Stomach smooth muscle (tissue), 2 donors: ENCODE data around the gene TMEM248.

ENCODE experiments used
- H3K27ac ChIP-seq: one replicate; pipeline ENCODE4 v1.7.0; 2013; ENCODE audit warnings: mild to moderate bottlenecking, low read length, inconsistent platforms
- H3K27me3 ChIP-seq, 2 donors: one replicate each; pipeline ENCODE4 v1.7.0; 2013; ENCODE audit warnings: low read length in 2 of 2; ENCODE audit not compliant: insufficient read depth in 2 of 2, control insufficient read depth in 1 of 2
- H3K36me3 ChIP-seq, 2 donors: one replicate each; pipeline ENCODE4 v1.7.0; 2013; ENCODE audit warnings: low read length in 2 of 2; ENCODE audit not compliant: control insufficient read depth in 2 of 2, insufficient read depth in 2 of 2
- H3K4me1 ChIP-seq: one replicate; pipeline ENCODE4 v1.7.0; 2013; ENCODE audit warnings: low read length; ENCODE audit not compliant: control insufficient read depth, insufficient read depth
- H3K4me3 ChIP-seq, 2 donors: one replicate each; pipeline ENCODE4 v1.7.0; 2013; ENCODE audit warnings: low read length in 2 of 2
- H3K9ac ChIP-seq, 2 donors: one replicate each; pipeline ENCODE4 v1.7.0; 2013; ENCODE audit warnings: low read length in 2 of 2, mild to moderate bottlenecking in 1 of 2
- H3K9me3 ChIP-seq, 2 donors: one replicate each; pipeline ENCODE4 v1.7.0; 2013; ENCODE audit warnings: low read length in 2 of 2; ENCODE audit not compliant: control insufficient read depth in 2 of 2
- donor health status: healthy.
- donor health status: Pancreatic carcinoma.

TMEM248 gene

GRCh38 chr7:66894463-66895080 is 26.5 kb upstream of the TMEM248 start:
- Histone ChIP-seq H3K9ac (no peak overlapping the region), H3K36me3 (peaks cover 2 to 5% of the 10 kb centered on the region in 2 donors), H3K4me1 (no peaks in the 10 kb centered on the region), H3K9me3 (no peaks in the 10 kb centered on the region), H3K27me3 (no peaks in the 10 kb centered on the region), H3K4me3 (no peak overlapping the region), H3K27ac (no peak overlapping the region)

GRCh38 chr7:66896441-66896840 is 24.6 kb upstream of the TMEM248 start:
- Histone ChIP-seq H3K27ac (no peak overlapping the region), H3K9me3 (no peaks in the 10 kb centered on the region), H3K4me3 (no peak overlapping the region), H3K36me3 (peaks cover 2 to 8% of the 10 kb centered on the region in 2 donors), H3K4me1 (no peaks in the 10 kb centered on the region), H3K9ac (no peak overlapping the region), H3K27me3 (no peaks in the 10 kb centered on the region)

GRCh38 chr7:66899552-66900280 is 21.3 kb upstream of the TMEM248 start:
- H3K4me1 ChIP-seq, result no peaks in the 10 kb centered on the region
- no peaks in the 10 kb centered on the region for H3K27me3 ChIP-seq
- H3K9me3 ChIP-seq, result no peaks in the 10 kb centered on the region
- H3K4me3 ChIP-seq, result no peak overlapping the region
- H3K9ac ChIP-seq, result no peak overlapping the region
- H3K27ac ChIP-seq, result no peak overlapping the region
- peaks cover 0 to 9% of the 10 kb centered on the region in 2 donors for H3K36me3 ChIP-seq

- H3K4me1 ChIP-seq, result no peaks in the 10 kb centered on the region
- H3K27me3 ChIP-seq, result no peaks in the 10 kb centered on the region
- no peaks in the 10 kb centered on the region for H3K9me3 ChIP-seq
- H3K9ac ChIP-seq, result no peak overlapping the region
- peaks cover 0 to 9% of the 10 kb centered on the region in 2 donors for H3K36me3 ChIP-seq
- no peak overlapping the region for H3K27ac ChIP-seq
- H3K4me3 ChIP-seq, result no peak overlapping the region
Observed at GRCh38 chr7:66901941-66902843, 18.8 kb upstream of the TMEM248 start.

GRCh38 chr7:66902844-66903180 is 18.2 kb upstream of the TMEM248 start:
- no peak overlapping the region for H3K27ac ChIP-seq
- H3K27me3 ChIP-seq, result no peaks in the 10 kb centered on the region
- peaks cover 0 to 9% of the 10 kb centered on the region in 2 donors for H3K36me3 ChIP-seq
- H3K9ac ChIP-seq, result no peak overlapping the region
- no peaks in the 10 kb centered on the region for H3K4me1 ChIP-seq
- no peaks in the 10 kb centered on the region for H3K9me3 ChIP-seq
- H3K4me3 ChIP-seq, result no peak overlapping the region

- no peak overlapping the region for H3K27ac ChIP-seq
- H3K4me1 ChIP-seq, result no peaks in the 10 kb centered on the region
- H3K9me3 ChIP-seq, result no peaks in the 10 kb centered on the region
- H3K27me3 ChIP-seq, result no peaks in the 10 kb centered on the region
- peaks cover 0 to 9% of the 10 kb centered on the region in 2 donors for H3K36me3 ChIP-seq
- H3K4me3 ChIP-seq, result no peak overlapping the region
- H3K9ac ChIP-seq, result no peak overlapping the region
Observed at GRCh38 chr7:66903360-66904062, 17.5 kb upstream of the TMEM248 start.

GRCh38 chr7:66904063-66904593 is 16.9 kb upstream of the TMEM248 start:
- Histone ChIP-seq H3K36me3 (peaks cover 0 to 7% of the 10 kb centered on the region in 2 donors), H3K27ac (no peak overlapping the region), H3K4me1 (no peaks in the 10 kb centered on the region), H3K4me3 (no peak overlapping the region), H3K27me3 (no peaks in the 10 kb centered on the region), H3K9me3 (no peaks in the 10 kb centered on the region), H3K9ac (no peak overlapping the region)

- Histone ChIP-seq H3K4me1 (no peaks in the 10 kb centered on the region), H3K27ac (no peak overlapping the region), H3K36me3 (peaks cover 0 to 4% of the 10 kb centered on the region in 2 donors), H3K4me3 (no peak overlapping the region), H3K9me3 (no peaks in the 10 kb centered on the region), H3K27me3 (no peaks in the 10 kb centered on the region), H3K9ac (no peak overlapping the region)
Observed at GRCh38 chr7:66905278-66905677, 15.7 kb upstream of the TMEM248 start.

- Histone ChIP-seq H3K9me3 (no peaks in the 10 kb centered on the region), H3K4me3 (no peak overlapping the region), H3K9ac (no peak overlapping the region), H3K36me3 (peaks cover 0 to 4% of the 10 kb centered on the region in 2 donors), H3K4me1 (no peaks in the 10 kb centered on the region), H3K27me3 (no peaks in the 10 kb centered on the region), H3K27ac (no peak overlapping the region)
Observed at GRCh38 chr7:66905689-66906088, 15.3 kb upstream of the TMEM248 start.

- no peak overlapping the region for H3K9ac ChIP-seq
- H3K4me1 ChIP-seq, result no peaks in the 10 kb centered on the region
- no peaks in the 10 kb centered on the region for H3K9me3 ChIP-seq
- H3K36me3 ChIP-seq, result no peaks in the 10 kb centered on the region
- H3K27me3 ChIP-seq, result no peaks in the 10 kb centered on the region
- H3K4me3 ChIP-seq, result no peak overlapping the region
- H3K27ac ChIP-seq, result no peak overlapping the region
Observed at GRCh38 chr7:66907731-66908130, 13.3 kb upstream of the TMEM248 start.
